Measurements from ENCODE around the gene SLC38A9.

- TF ChIP-seq SPI1 (IDR thresholded peaks at IDR 0.05; ENCODE audit: borderline replicate concordance, low read depth, low read length) (no peak), ZNF584 (CRISPR knock-in tag; IDR thresholded peaks at IDR 0.05; ENCODE audit: low read depth) (no peak), KLF13 (tag; IDR thresholded peaks at IDR 0.05; ENCODE audit: borderline replicate concordance, low read depth) (no peak), CEBPG (CRISPR knock-in tag; IDR thresholded peaks at IDR 0.05) (no peak), CEBPG (tag; conservative IDR thresholded peaks at IDR 0.05 in 1 of 2, IDR thresholded peaks at IDR 0.05 in 1 of 2) (no peak), FOS (IDR thresholded peaks at IDR 0.05; ENCODE audit: extremely low read depth, insufficient read length) (no peak), SP1 (CRISPR knock-in tag; IDR thresholded peaks at IDR 0.05) (no peak), ZNF445 (CRISPR knock-in tag; IDR thresholded peaks at IDR 0.05; ENCODE audit: low read depth) (no peak), CHD4 (IDR thresholded peaks at IDR 0.05; ENCODE audit: insufficient read depth, insufficient replicate concordance, low read depth, low read length, poor library complexity, severe bottlenecking) (no peak)
- TF ChIP-seq, protein P1, sequence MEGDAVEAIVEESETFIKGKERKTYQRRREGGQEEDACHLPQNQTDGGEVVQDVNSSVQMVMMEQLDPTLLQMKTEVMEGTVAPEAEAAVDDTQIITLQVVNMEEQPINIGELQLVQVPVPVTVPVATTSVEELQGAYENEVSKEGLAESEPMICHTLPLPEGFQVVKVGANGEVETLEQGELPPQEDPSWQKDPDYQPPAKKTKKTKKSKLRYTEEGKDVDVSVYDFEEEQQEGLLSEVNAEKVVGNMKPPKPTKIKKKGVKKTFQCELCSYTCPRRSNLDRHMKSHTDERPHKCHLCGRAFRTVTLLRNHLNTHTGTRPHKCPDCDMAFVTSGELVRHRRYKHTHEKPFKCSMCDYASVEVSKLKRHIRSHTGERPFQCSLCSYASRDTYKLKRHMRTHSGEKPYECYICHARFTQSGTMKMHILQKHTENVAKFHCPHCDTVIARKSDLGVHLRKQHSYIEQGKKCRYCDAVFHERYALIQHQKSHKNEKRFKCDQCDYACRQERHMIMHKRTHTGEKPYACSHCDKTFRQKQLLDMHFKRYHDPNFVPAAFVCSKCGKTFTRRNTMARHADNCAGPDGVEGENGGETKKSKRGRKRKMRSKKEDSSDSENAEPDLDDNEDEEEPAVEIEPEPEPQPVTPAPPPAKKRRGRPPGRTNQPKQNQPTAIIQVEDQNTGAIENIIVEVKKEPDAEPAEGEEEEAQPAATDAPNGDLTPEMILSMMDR (IDR thresholded peaks at IDR 0.05 in 2 of 3, conservative IDR thresholded peaks at IDR 0.05 in 1 of 3; ENCODE audit: insufficient read depth in 2 of 3, low read depth in 1 of 3, low read length in 3 of 3), result no peak
These were observed 110.9 kb downstream of the SLC38A9 start for GRCh38 chr5:55601204-55601618.
